Mucosa of descending colon (tissue), 3 donors: ENCODE results near the gene IGSF21. TPM values are rescaled to one million over a fixed set of nuclear protein-coding genes. Genes with fewer than 3 reads are reported as not detected.

Source experiments
- ATAC-seq: fragments of 200-7000 bp; cut with Tn5 transposase; one replicate; pipeline ENCODE4 v1.9.1; 2020; ENCODE audit warnings: mild to moderate bottlenecking, moderate library complexity
- DNase-seq, 3 donors: peaks; one replicate each; pipeline ENCODE4 v3.0.0-alpha.2; 2020
- H3K36me3 ChIP-seq: fragments of 200-600 bp; one replicate; pipeline ENCODE4 v1.8.0; 2021; ENCODE audit warnings: low read depth, mild to moderate bottlenecking
- H3K4me1 ChIP-seq: fragments of 200-600 bp; one replicate; pipeline ENCODE4 v1.8.0; 2021; ENCODE audit warnings: low read depth, mild to moderate bottlenecking
- H3K4me3 ChIP-seq: fragments of 200-600 bp; one replicate; pipeline ENCODE4 v1.8.0; 2021; ENCODE audit warnings: mild to moderate bottlenecking
- H3K9me3 ChIP-seq: fragments of 200-600 bp; one replicate; pipeline ENCODE4 v1.8.0; 2021; ENCODE audit warnings: mild to moderate bottlenecking
- CTCF ChIP-seq: fragments of 200-600 bp; IDR thresholded peaks from one replicate; pipeline ENCODE4 v1.8.0; 2022; ENCODE audit warnings: antibody characterized with exemption, mild to moderate bottlenecking
- intact Hi-C, 2 donors: fragments of 100-400 bp; cut with DNase I in 1 of 2; cut with micrococcal nuclease in 1 of 2; formaldehyde crosslinking; loops; one replicate each; pipeline versions ENCODE4 v1.11.0 to v1.11.1; 2022; cut with DNase I, micrococcal nuclease
- total RNA-seq, 3 donors: library from RNA; stranded (reverse); fragmentation: NEBNext Ultra II Directional in 2 of 3; extraction: Animal tissue kit (Norgen Biotek cat#: 25700) in 2 of 3; gene quantifications; one replicate each; pipeline versions ENCODE4 v1.2.1 to v1.2.4, GENCODE V29; 2021 to 2023
- donor health status: DM: no; HTN: no; CAD: no; lungs with moderate emphysema.
- donor health status: DM: no; HTN: no; CAD: no.
- donor health status: DM: no; HTN: yes; CAD: no.

IGSF21 gene
- total RNA-seq, 3 donors from 2014 or later = 0.70 to 1.4 (median 0.96) TPM

- no peak for TF ChIP-seq CTCF
- intact Hi-C loops = no loop called here
- Histone ChIP-seq H3K4me1 (no peaks in the 10 kb centered on the region), H3K4me3 (no peak overlapping the region), H3K36me3 (no peaks in the 10 kb centered on the region), H3K9me3 (peaks cover 6% of the 10 kb centered on the region)
- DNase-seq (no peak), ATAC-seq (peak; percentile 36)
These were observed 211.5 kb downstream of the IGSF21 start for GRCh38 chr1:18319099-18319498.

- Histone ChIP-seq H3K4me3 (no peak overlapping the region), H3K4me1 (no peaks in the 10 kb centered on the region), H3K9me3 (peaks cover 6% of the 10 kb centered on the region), H3K36me3 (no peaks in the 10 kb centered on the region)
- no peak for TF ChIP-seq CTCF
- intact Hi-C loops = no loop called here
- DNase-seq (no peak), ATAC-seq (no peak)
These were observed 212.5 kb downstream of the IGSF21 start for GRCh38 chr1:18320051-18320450.

GRCh38 chr1:18322368-18323032 lies 214.9 kb downstream of the IGSF21 start:
- no peak for TF ChIP-seq CTCF
- peaks cover 6% of the 10 kb centered on the region for H3K9me3 ChIP-seq
- H3K4me3 ChIP-seq = no peak overlapping the region
- intact Hi-C loops = no loop called here
- no peaks in the 10 kb centered on the region for H3K36me3 ChIP-seq
- no peak for ATAC-seq
- no peak for DNase-seq
- no peaks in the 10 kb centered on the region for H3K4me1 ChIP-seq

- Histone ChIP-seq H3K36me3 (no peaks in the 10 kb centered on the region), H3K9me3 (peaks cover 6% of the 10 kb centered on the region), H3K4me1 (no peaks in the 10 kb centered on the region), H3K4me3 (no peak overlapping the region)
- DNase-seq (no peak), ATAC-seq (no peak)
- intact Hi-C loops = no loop called here
- no peak for TF ChIP-seq CTCF
These were observed 215.7 kb downstream of the IGSF21 start for GRCh38 chr1:18323259-18323658.

GRCh38 chr1:18324246-18324645 lies 216.6 kb downstream of the IGSF21 start:
- ATAC-seq (no peak), DNase-seq (no peak)
- no peaks in the 10 kb centered on the region for H3K4me1 ChIP-seq
- no peaks in the 10 kb centered on the region for H3K36me3 ChIP-seq
- TF ChIP-seq CTCF = no peak
- intact Hi-C loops = no loop called here
- no peak overlapping the region for H3K4me3 ChIP-seq
- H3K9me3 ChIP-seq = peaks cover under 1% of the 10 kb centered on the region

GRCh38 chr1:18325136-18325535 lies 217.5 kb downstream of the IGSF21 start:
- no peak for ATAC-seq
- Histone ChIP-seq H3K9me3 (no peaks in the 10 kb centered on the region), H3K4me1 (no peaks in the 10 kb centered on the region), H3K4me3 (no peak overlapping the region), H3K36me3 (no peaks in the 10 kb centered on the region)
- TF ChIP-seq CTCF = no peak
- DNase-seq = no peak
- intact Hi-C loops = no loop called here
